Neural cell (in vitro differentiated cells): Measurements from ENCODE around the gene TDRD12. TPM values are rescaled to one million over a fixed set of nuclear protein-coding genes. Genes with fewer than 3 reads are reported as not detected.

Source experiments
- H2AFZ ChIP-seq: fragments of 200-600, 300-800 bp; sonication (generic), shearing (Covaris generic); 2 replicates; pipeline ENCODE4 v1.6.0; 2014; ENCODE audit warnings: low read depth, mild to moderate bottlenecking, antibody characterized with exemption, low read length, moderate library complexity
- H3F3A ChIP-seq: fragments of 200-600 bp; shearing (Covaris generic); 2 replicates; pipeline ENCODE4 v1.6.1; 2016; ENCODE audit warnings: mild to moderate bottlenecking, moderate library complexity, mixed read lengths, antibody characterized with exemption, low read length; ENCODE audit not compliant: insufficient read depth, poor library complexity, severe bottlenecking
- H3K27ac ChIP-seq: fragments of 200-600, 300-800 bp; sonication (generic), shearing (Covaris generic); 2 replicates; pipeline ENCODE4 v1.5.1; 2014; ENCODE audit warnings: mild to moderate bottlenecking, low read length, moderate library complexity
- H3K27me3 ChIP-seq: fragments of 300-800, 200-600 bp; sonication (generic), shearing (Covaris generic); 2 replicates; pipeline ENCODE4 v1.6.0; 2014; ENCODE audit warnings: mild to moderate bottlenecking, low read depth, low read length, moderate library complexity; ENCODE audit not compliant: insufficient read depth
- H3K36me3 ChIP-seq: fragments of 300-800, 200-600 bp; sonication (generic), shearing (Covaris generic); 2 replicates; pipeline ENCODE4 v1.5.1; 2014; ENCODE audit warnings: mild to moderate bottlenecking, antibody characterized with exemption, low read length, moderate library complexity; ENCODE audit not compliant: insufficient read depth
- H3K4me2 ChIP-seq: fragments of 300-800, 200-600 bp; sonication (generic), shearing (Covaris generic); 2 replicates; pipeline ENCODE4 v1.6.0; 2014; ENCODE audit warnings: mild to moderate bottlenecking, low read length
- H3K4me3 ChIP-seq: fragments of 300-800, 200-600 bp; sonication (generic), shearing (Covaris generic); 2 replicates; pipeline ENCODE4 v1.5.1; 2014; ENCODE audit warnings: mild to moderate bottlenecking, low read length, moderate library complexity
- H3K79me2 ChIP-seq: fragments of 200-600 bp; shearing (Covaris generic); replicated peaks from 2 replicates; pipeline ENCODE4 v1.6.0; 2014; ENCODE audit warnings: mild to moderate bottlenecking, low read length, moderate library complexity; ENCODE audit not compliant: insufficient read depth
- H3K9ac ChIP-seq: fragments of 300-800, 200-600 bp; sonication (generic), shearing (Covaris generic); 2 replicates; pipeline ENCODE4 v1.6.1; 2016; ENCODE audit warnings: mild to moderate bottlenecking, low read length, mixed read lengths
- H3K9me2 ChIP-seq: fragments of 200-600 bp; shearing (Covaris generic); 2 replicates; pipeline ENCODE4 v1.6.1; 2016; ENCODE audit warnings: mild to moderate bottlenecking, low read length, mixed read lengths; ENCODE audit not compliant: insufficient read depth
- H3K9me3 ChIP-seq: fragments of 200-600, 300-800 bp; sonication (generic), shearing (Covaris generic); 2 replicates; pipeline ENCODE4 v1.6.1; 2016; ENCODE audit warnings: mild to moderate bottlenecking, mixed run types, low read length, moderate library complexity, mixed read lengths
- H4K20me1 ChIP-seq: fragments of 200-600 bp; shearing (Covaris generic); 2 replicates; pipeline ENCODE4 v1.6.1; 2016; ENCODE audit warnings: mild to moderate bottlenecking, mixed run types; ENCODE audit not compliant: insufficient read depth
- CTCF ChIP-seq: fragments of 450-650 bp; IDR thresholded peaks from 2 replicates; pipeline ENCODE4 v1.5.1; 2014; ENCODE audit warnings: antibody characterized with exemption, mild to moderate bottlenecking, moderate library complexity; ENCODE audit not compliant: poor library complexity, severe bottlenecking
- EP300 ChIP-seq: fragments of 450-650 bp; conservative IDR thresholded peaks from 2 replicates; pipeline ENCODE4 v1.6.1; 2014; ENCODE audit warnings: antibody characterized with exemption, mild to moderate bottlenecking, moderate library complexity; ENCODE audit not compliant: poor library complexity, severe bottlenecking
- EZH2 ChIP-seq: fragments of 200-600, 300-800 bp; shearing (Covaris generic), sonication (generic); IDR thresholded peaks from 2 replicates; pipeline ENCODE4 v1.6.1; 2014; ENCODE audit warnings: antibody characterized with exemption, low read length, borderline replicate concordance, mild to moderate bottlenecking; ENCODE audit not compliant: insufficient read depth, poor library complexity, severe bottlenecking
- MXI1 ChIP-seq: fragments of 450-650 bp; conservative IDR thresholded peaks from 2 replicates; pipeline ENCODE4 v1.6.1; 2014; ENCODE audit warnings: antibody characterized with exemption, mild to moderate bottlenecking; ENCODE audit not compliant: poor library complexity, severe bottlenecking
- POLR2AphosphoS5 ChIP-seq: IDR thresholded peaks from 2 replicates; pipeline ENCODE4 v1.6.1; 2012
- RAD21 ChIP-seq: fragments of 450-650 bp; conservative IDR thresholded peaks from 2 replicates; pipeline ENCODE4 v1.6.1; 2014; ENCODE audit warnings: antibody characterized with exemption, mild to moderate bottlenecking, moderate library complexity
- REST ChIP-seq: IDR thresholded peaks from 2 replicates; pipeline ENCODE4 v1.6.1; 2012; ENCODE audit warnings: borderline replicate concordance
- SMC3 ChIP-seq: fragments of 450-650 bp; conservative IDR thresholded peaks from 2 replicates; pipeline ENCODE4 v1.6.1; 2014; ENCODE audit warnings: antibody characterized with exemption, mild to moderate bottlenecking, moderate library complexity; ENCODE audit not compliant: poor library complexity
- TAF1 ChIP-seq: IDR thresholded peaks from 2 replicates; pipeline ENCODE4 v1.6.1; 2012; ENCODE audit warnings: low read depth
- polyA plus RNA-seq: library from polyadenylated mRNA; depleted of rRNA; stranded (reverse); fragments of >200 nt; gene quantifications from 2 replicates; pipeline ENCODE4 v1.2.3, GENCODE V29; 2014

The TDRD12 gene
- polyA plus RNA-seq, 1 donor from 2014 or later = 9.2 TPM

- Histone ChIP-seq H3K27me3 (no peaks in the 10 kb centered on the region), H3K4me2 (no peak overlapping the region), H2AFZ (no peak overlapping the region), H3K9ac (no peak overlapping the region), H3K9me2 (no peaks in the 10 kb centered on the region), H3K27ac (no peak overlapping the region), H3K9me3 (no peaks in the 10 kb centered on the region), H3F3A (no peaks in the 10 kb centered on the region), H3K36me3 (no peaks in the 10 kb centered on the region), H3K79me2 (no peaks in the 10 kb centered on the region), H4K20me1 (no peaks in the 10 kb centered on the region), H3K4me3 (no peak overlapping the region)
- TF ChIP-seq CTCF (no peak), REST (no peak), TAF1 (no peak)
Observed at GRCh38 chr19:32688311-32688710, 31.3 kb upstream of the TDRD12 start.

GRCh38 chr19:32691291-32691951 lies 28.1 kb upstream of the TDRD12 start, which contains the start of gene NUDT19:
TSS of gene NUDT19 (plus strand) at chr19:32691821. CDS start at chr19:32691961, 140 bp downstream.
- Histone ChIP-seq H3K9ac (peak within 1 kb of the TSS; percentile 56), H3K36me3 (no peaks in the 10 kb centered on the region)
- no peak for TF ChIP-seq MXI1
- no peak for TF ChIP-seq EZH2
- TF ChIP-seq TAF1 = no peak
- no peak for TF ChIP-seq POLR2AphosphoS5
- TF ChIP-seq CTCF = no peak
- no peak for TF ChIP-seq SMC3
- no peak for TF ChIP-seq REST
- TF ChIP-seq RAD21 = no peak
- no peak for TF ChIP-seq EP300

More at GRCh38 chr19:32691291-32691951, 28.1 kb upstream of the TDRD12 start, which contains the start of gene NUDT19:
- no peaks in the 10 kb centered on the region for H3K79me2 ChIP-seq
- H3K27ac ChIP-seq = peak within 1 kb of the TSS; percentile 0
- H2AFZ ChIP-seq = no peak within 1 kb of the TSS
- no peaks in the 10 kb centered on the region for H3K9me3 ChIP-seq
- H3K27me3 ChIP-seq = no peaks in the 10 kb centered on the region
- H3K4me3 ChIP-seq = peak within 1 kb of the TSS; percentile 61
- no peaks in the 10 kb centered on the region for H3K9me2 ChIP-seq
- no peak within 1 kb of the TSS for H3K4me2 ChIP-seq
- no peaks in the 10 kb centered on the region for H3F3A ChIP-seq
- H4K20me1 ChIP-seq = no peaks in the 10 kb centered on the region
